Suprapubic skin (tissue), 2 donors: Measurements from ENCODE around the gene DCST1.

Source experiments
- EP300 ChIP-seq: sonication (generic); formaldehyde crosslinking; IDR thresholded peaks from one replicate; pipeline ENCODE4 v1.6.1; 2017; ENCODE audit warnings: antibody characterized with exemption
- POLR2A ChIP-seq, 2 donors: fragments of 450-650 bp; IDR thresholded peaks; one replicate each; pipeline ENCODE4 v1.6.1; 2017; ENCODE audit warnings: antibody characterized with exemption in 2 of 2, mild to moderate bottlenecking in 2 of 2, moderate library complexity in 2 of 2

DNA sequence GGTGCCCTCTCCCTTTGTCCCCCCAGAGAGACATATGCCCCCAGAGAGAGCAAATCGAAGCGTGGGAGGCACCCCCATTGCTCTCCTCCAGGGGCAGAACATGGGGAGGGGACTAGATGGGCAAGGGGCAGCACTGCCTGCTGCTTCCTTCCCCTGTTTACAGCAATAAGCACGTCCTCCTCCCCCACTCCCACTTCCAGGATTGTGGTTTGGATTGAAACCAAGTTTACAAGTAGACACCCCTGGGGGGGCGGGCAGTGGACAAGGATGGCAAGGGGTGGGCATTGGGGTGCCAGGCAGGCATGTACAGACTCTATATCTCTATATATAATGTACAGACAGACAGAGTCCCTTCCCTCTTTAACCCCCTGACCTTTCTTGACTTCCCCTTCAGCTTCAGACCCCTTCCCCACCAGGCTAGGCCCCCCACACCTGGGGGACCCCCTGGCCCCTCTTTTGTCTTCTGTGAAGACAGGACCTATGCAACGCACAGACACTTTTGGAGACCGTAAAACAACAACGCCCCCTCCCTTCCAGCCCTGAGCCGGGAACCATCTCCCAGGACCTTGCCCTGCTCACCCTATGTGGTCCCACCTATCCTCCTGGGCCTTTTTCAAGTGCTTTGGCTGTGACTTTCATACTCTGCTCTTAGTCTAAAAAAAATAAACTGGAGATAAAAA, 53.4 kb downstream of the DCST1 start:
- TF ChIP-seq EP300 = no peak
- no peak for TF ChIP-seq POLR2A (IDR thresholded peaks at IDR 0.05)
